RWPE2 (cell line): ENCODE measurements around the gene SYTL4.

Experiments
- ATAC-seq: fragments of 200-7000 bp; cut with Tn5 transposase; 3 replicates; pipeline ENCODE4 v1.9.1; 2021; ENCODE audit warnings: low read depth
- DNase-seq: peaks from one replicate; pipeline ENCODE4 v3.0.0-alpha.2; 2020; ENCODE audit warnings: low spot score
- H3K27ac ChIP-seq: fragments of 450-650 bp; 2 replicates; pipeline ENCODE4 v1.5.1; 2017; ENCODE audit warnings: mild to moderate bottlenecking; ENCODE audit not compliant: poor library complexity, severe bottlenecking
- H3K27me3 ChIP-seq: fragments of 250-450 bp; sonication (Bioruptor Pico); 2 replicates; pipeline ENCODE4 v1.5.1; 2021; ENCODE audit warnings: mild to moderate bottlenecking, moderate library complexity; ENCODE audit not compliant: insufficient read depth, poor library complexity, severe bottlenecking
- H3K36me3 ChIP-seq: fragments of 250-450 bp; sonication (Bioruptor Pico); 2 replicates; pipeline ENCODE4 v1.5.1; 2020; ENCODE audit warnings: low read depth, mild to moderate bottlenecking, moderate library complexity
- H3K4me1 ChIP-seq: fragments of 250-450 bp; sonication (Bioruptor Pico); 2 replicates; pipeline ENCODE4 v1.5.1; 2021; ENCODE audit warnings: mild to moderate bottlenecking, moderate library complexity; ENCODE audit not compliant: insufficient read depth, poor library complexity, severe bottlenecking
- H3K4me3 ChIP-seq: fragments of 250-450 bp; sonication (Bioruptor Pico); 2 replicates; pipeline ENCODE4 v1.5.1; 2021; ENCODE audit warnings: mild to moderate bottlenecking, moderate library complexity; ENCODE audit not compliant: severe bottlenecking
- H3K9me3 ChIP-seq: fragments of 250-450 bp; sonication (Bioruptor Pico); 2 replicates; pipeline ENCODE4 v1.5.1; 2021; ENCODE audit warnings: mild to moderate bottlenecking, moderate library complexity; ENCODE audit not compliant: severe bottlenecking
- TF ChIP-seq, protein P1 (sequence below): fragments of 450-650 bp; IDR thresholded peaks from one replicate; pipeline ENCODE4 v1.5.1; 2017; ENCODE audit warnings: mild to moderate bottlenecking, moderate library complexity; ENCODE audit not compliant: poor library complexity, severe bottlenecking

SYTL4 gene

GRCh38 chrX:100704581-100705203, 27.2 kb downstream of the SYTL4 start:
- Histone ChIP-seq H3K4me1 (no peaks in the 10 kb centered on the region), H3K27ac (no peak overlapping the region), H3K9me3 (no peaks in the 10 kb centered on the region), H3K27me3 (no peaks in the 10 kb centered on the region), H3K36me3 (no peaks in the 10 kb centered on the region), H3K4me3 (no peak overlapping the region)
- TF ChIP-seq, protein P1, sequence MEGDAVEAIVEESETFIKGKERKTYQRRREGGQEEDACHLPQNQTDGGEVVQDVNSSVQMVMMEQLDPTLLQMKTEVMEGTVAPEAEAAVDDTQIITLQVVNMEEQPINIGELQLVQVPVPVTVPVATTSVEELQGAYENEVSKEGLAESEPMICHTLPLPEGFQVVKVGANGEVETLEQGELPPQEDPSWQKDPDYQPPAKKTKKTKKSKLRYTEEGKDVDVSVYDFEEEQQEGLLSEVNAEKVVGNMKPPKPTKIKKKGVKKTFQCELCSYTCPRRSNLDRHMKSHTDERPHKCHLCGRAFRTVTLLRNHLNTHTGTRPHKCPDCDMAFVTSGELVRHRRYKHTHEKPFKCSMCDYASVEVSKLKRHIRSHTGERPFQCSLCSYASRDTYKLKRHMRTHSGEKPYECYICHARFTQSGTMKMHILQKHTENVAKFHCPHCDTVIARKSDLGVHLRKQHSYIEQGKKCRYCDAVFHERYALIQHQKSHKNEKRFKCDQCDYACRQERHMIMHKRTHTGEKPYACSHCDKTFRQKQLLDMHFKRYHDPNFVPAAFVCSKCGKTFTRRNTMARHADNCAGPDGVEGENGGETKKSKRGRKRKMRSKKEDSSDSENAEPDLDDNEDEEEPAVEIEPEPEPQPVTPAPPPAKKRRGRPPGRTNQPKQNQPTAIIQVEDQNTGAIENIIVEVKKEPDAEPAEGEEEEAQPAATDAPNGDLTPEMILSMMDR: no peak
- no peak for DNase-seq
- no peak for ATAC-seq

DNA sequence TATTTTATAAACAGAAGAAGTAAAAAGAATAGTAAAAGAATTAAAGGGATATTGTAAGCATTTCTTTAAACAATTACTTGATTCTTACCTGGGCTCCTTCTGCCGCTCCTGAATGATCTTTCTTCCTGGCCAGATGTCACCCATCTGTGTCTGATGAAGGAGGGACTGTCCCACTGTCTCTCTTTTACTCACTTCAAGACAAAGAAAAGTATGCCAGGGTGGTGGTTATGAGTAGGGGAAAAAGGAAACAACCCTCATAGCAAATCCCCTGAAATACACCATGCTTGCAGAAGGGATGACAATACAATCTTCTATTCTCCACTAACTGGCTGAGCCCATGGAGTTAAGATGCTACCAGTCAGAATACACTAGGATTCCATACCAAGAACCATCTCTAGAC, 31.1 kb downstream of the SYTL4 start:
- Histone ChIP-seq H3K4me1 (no peaks in the 10 kb centered on the region), H3K4me3 (no peak overlapping the region), H3K9me3 (no peaks in the 10 kb centered on the region), H3K36me3 (no peaks in the 10 kb centered on the region), H3K27ac (no peak overlapping the region), H3K27me3 (no peaks in the 10 kb centered on the region)
- DNase-seq (no peak), ATAC-seq (no peak)
- TF ChIP-seq, protein P1: no peak

DNA sequence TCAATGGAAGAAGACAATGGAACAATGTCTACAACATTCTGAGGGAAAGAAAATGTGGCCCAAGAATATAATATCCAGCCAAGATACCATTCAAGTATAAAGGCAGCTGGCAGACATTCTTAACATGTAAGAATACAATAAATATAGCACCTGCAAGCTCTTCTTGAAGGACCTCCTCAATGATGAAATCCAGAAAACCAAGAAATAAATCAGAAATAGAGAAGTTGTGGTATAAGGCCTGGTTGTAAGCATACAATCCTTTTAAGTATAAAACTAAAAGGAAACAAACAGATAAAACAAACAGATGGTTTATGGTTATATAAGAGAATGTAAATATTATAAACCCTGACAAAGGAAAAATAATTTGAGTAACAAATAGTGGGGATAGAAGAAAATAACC, 33.4 kb downstream of the SYTL4 start:
- H3K36me3 ChIP-seq: no peaks in the 10 kb centered on the region
- TF ChIP-seq, protein P1: no peak

DNA sequence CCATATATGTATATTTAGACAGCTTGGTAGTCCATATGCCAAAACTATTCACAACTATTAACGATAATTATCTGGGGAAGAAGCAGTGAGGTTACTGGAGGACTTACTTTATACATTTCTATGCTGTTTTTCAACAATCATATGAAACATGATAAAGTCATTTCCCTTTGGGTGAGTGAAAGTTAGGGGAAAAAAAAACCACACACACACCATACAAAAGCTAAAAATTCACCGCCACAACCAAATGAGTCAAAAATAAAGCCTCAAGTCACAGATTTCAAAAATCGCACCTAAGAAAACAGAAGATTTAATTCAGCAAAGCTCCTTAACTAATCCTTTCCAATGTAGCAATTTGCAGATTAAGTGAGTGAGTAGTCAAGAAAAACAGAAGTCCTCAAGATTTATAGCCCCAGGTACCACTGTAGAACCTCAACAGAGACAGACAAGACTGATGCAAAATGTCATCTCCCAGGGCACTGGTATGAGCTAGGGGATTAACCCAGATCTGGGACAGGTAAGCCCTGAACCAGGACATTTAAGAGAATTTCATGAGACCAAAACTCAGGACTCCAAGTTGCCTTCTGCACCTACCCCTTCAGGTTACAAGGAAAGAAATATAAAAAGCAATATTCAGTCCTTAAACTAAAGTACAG, 35.1 kb downstream of the SYTL4 start:
- DNase-seq (no peak), ATAC-seq (no peak)
- Histone ChIP-seq H3K27me3 (no peaks in the 10 kb centered on the region), H3K4me1 (no peaks in the 10 kb centered on the region), H3K9me3 (no peaks in the 10 kb centered on the region), H3K36me3 (no peaks in the 10 kb centered on the region), H3K27ac (no peak overlapping the region), H3K4me3 (no peak overlapping the region)
- TF ChIP-seq, protein P1: no peak

More for the DNA sequence above, 33.4 kb downstream of the SYTL4 start:
- H3K4me3 ChIP-seq: no peak overlapping the region
- ATAC-seq: no peak
- DNase-seq: no peak
- H3K27ac ChIP-seq: no peak overlapping the region
- no peaks in the 10 kb centered on the region for H3K4me1 ChIP-seq
- no peaks in the 10 kb centered on the region for H3K9me3 ChIP-seq
- no peaks in the 10 kb centered on the region for H3K27me3 ChIP-seq

GRCh38 chrX:100695991-100696390, 35.9 kb downstream of the SYTL4 start:
- Histone ChIP-seq H3K27ac (no peak overlapping the region), H3K27me3 (no peaks in the 10 kb centered on the region), H3K9me3 (no peaks in the 10 kb centered on the region), H3K4me1 (no peaks in the 10 kb centered on the region), H3K36me3 (no peaks in the 10 kb centered on the region), H3K4me3 (no peak overlapping the region)
- TF ChIP-seq, protein P1: no peak
- DNase-seq (no peak), ATAC-seq (no peak)
